ENCODE measurements around the gene VSNL1. TPM values are rescaled to one million over a fixed set of nuclear protein-coding genes. Genes with fewer than 3 reads are reported as not detected.
A peak's percentile ranks its signal among the peaks of the same experiment; 100 is the strongest.

Gene VSNL1
- total and polyA plus RNA-seq, 2 experiments from 2014 or later: 3.9 to 4.1 TPM

DNA sequence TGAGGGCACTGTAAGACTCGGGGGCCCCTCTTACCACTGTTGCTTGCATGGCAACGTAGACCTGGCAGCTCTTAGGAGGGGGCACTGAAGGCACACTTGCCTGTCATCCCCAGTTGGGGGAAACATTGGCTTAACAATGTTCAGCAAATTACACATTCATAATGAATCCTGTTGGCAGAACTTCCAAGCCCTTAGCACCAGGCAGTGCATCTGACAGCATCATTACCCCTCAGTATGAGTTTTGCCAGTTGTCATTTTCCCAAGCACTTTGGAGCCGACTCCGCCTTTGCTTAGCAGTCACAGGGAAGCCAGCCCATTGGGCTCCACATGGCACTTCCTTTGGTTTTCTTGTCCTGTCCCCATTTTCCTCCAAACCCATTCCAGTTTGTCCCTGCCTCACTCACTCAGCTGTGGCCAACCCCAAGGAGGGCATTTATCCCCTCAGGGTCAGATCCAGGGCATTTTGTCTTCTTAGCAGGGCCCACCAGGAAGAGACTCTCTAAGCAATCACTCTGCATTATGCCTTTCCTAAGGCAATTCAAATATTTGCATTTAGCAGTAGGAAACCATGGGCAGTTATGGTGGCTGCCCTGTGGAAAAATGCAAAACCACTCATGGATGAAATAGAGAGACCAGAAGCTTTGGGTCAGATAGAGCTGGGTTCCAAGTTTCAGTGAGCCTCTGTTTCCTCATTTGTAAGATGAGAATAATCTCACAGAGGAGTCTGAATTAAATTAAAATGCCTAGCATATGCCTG is 73.9 kb downstream of the VSNL1 start:
- no peaks in the 10 kb centered on the region for H3K9me3 ChIP-seq (ENCODE audit: low read depth)
- no peaks in the 10 kb centered on the region for H3K36me3 ChIP-seq
- no peak overlapping the region for H3K4me3 ChIP-seq
- no peak overlapping the region for H3K27ac ChIP-seq
- DNase-seq (ENCODE audit: low read depth in 1 of 2, low spot score in 1 of 2): no peak
- H3K27me3 ChIP-seq: no peaks in the 10 kb centered on the region
- TF ChIP-seq, protein P1, sequence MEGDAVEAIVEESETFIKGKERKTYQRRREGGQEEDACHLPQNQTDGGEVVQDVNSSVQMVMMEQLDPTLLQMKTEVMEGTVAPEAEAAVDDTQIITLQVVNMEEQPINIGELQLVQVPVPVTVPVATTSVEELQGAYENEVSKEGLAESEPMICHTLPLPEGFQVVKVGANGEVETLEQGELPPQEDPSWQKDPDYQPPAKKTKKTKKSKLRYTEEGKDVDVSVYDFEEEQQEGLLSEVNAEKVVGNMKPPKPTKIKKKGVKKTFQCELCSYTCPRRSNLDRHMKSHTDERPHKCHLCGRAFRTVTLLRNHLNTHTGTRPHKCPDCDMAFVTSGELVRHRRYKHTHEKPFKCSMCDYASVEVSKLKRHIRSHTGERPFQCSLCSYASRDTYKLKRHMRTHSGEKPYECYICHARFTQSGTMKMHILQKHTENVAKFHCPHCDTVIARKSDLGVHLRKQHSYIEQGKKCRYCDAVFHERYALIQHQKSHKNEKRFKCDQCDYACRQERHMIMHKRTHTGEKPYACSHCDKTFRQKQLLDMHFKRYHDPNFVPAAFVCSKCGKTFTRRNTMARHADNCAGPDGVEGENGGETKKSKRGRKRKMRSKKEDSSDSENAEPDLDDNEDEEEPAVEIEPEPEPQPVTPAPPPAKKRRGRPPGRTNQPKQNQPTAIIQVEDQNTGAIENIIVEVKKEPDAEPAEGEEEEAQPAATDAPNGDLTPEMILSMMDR (IDR thresholded peaks at IDR 0.05; ENCODE audit: low read depth, low read length): no peak
- H3K4me1 ChIP-seq (ENCODE audit: low read depth): peaks cover 15% of the 10 kb centered on the region

- H3K4me1 ChIP-seq (ENCODE audit: low read depth): peaks cover 8% of the 10 kb centered on the region
- no peaks in the 10 kb centered on the region for H3K9me3 ChIP-seq (ENCODE audit: low read depth)
- TF ChIP-seq, protein P1 (IDR thresholded peaks at IDR 0.05; ENCODE audit: low read depth, low read length): no peak
- no peaks in the 10 kb centered on the region for H3K27me3 ChIP-seq
- no peak for DNase-seq (ENCODE audit: low read depth in 1 of 2, low spot score in 1 of 2)
- H3K36me3 ChIP-seq: no peaks in the 10 kb centered on the region
- no peak overlapping the region for H3K27ac ChIP-seq
- no peak overlapping the region for H3K4me3 ChIP-seq
Measured at GRCh38 chr2:17615147-17615546, 74.7 kb downstream of the VSNL1 start.

DNA sequence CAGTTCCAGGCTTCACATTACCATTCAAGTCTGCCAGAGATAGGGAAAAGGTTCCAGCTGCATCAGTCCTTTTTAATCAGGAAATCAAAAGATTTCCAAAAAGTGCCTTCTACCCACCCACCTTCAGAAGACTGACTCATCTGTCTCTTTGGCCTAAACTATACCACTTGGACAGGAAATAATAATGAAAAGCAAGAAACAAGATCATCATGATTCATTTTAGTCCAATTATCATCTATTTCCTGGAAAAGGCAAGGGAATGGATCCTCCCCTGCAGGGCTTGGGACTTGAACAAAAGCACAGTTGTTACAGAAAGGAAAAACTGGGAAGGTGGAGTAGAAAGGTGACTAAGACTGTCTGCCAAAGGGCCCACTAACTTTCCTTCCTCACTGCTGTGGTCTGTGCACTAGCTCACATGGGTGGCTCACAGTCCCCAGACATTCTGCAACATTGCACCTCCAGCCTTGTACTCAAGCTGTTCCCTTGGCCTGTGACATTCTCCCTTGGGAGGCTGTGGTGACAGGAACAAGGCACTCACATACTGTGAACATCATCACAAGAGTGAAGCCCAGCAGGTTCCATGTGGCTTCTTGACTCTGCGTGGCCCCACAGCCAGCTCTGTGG is 75.3 kb downstream of the VSNL1 start:
- TF ChIP-seq, protein P1 (IDR thresholded peaks at IDR 0.05; ENCODE audit: low read depth, low read length): no peak
- Histone ChIP-seq H3K27me3 (no peaks in the 10 kb centered on the region), H3K4me3 (no peak overlapping the region), H3K9me3 (ENCODE audit: low read depth) (no peaks in the 10 kb centered on the region), H3K27ac (no peak overlapping the region), H3K4me1 (ENCODE audit: low read depth) (peaks cover 1% of the 10 kb centered on the region), H3K36me3 (no peaks in the 10 kb centered on the region)
- peak in 1 of 2 donors; percentile 55 for DNase-seq (ENCODE audit: low read depth in 1 of 2, low spot score in 1 of 2)

GRCh38 chr2:17616405-17616804 is 75.9 kb downstream of the VSNL1 start:
- H3K27ac ChIP-seq: no peak overlapping the region
- no peak for DNase-seq (ENCODE audit: low read depth in 1 of 2, low spot score in 1 of 2)
- H3K36me3 ChIP-seq: no peaks in the 10 kb centered on the region
- no peaks in the 10 kb centered on the region for H3K27me3 ChIP-seq
- H3K4me3 ChIP-seq: no peak overlapping the region
- TF ChIP-seq, protein P1 (IDR thresholded peaks at IDR 0.05; ENCODE audit: low read depth, low read length): no peak
- H3K4me1 ChIP-seq (ENCODE audit: low read depth): no peaks in the 10 kb centered on the region
- H3K9me3 ChIP-seq (ENCODE audit: low read depth): no peaks in the 10 kb centered on the region

GRCh38 chr2:17617516-17617915 is 77.0 kb downstream of the VSNL1 start:
- Histone ChIP-seq H3K4me3 (no peak overlapping the region), H3K27me3 (no peaks in the 10 kb centered on the region), H3K4me1 (ENCODE audit: low read depth) (no peaks in the 10 kb centered on the region), H3K27ac (no peak overlapping the region), H3K36me3 (no peaks in the 10 kb centered on the region), H3K9me3 (ENCODE audit: low read depth) (no peaks in the 10 kb centered on the region)
- TF ChIP-seq, protein P1 (IDR thresholded peaks at IDR 0.05; ENCODE audit: low read depth, low read length): no peak
- no peak for DNase-seq (ENCODE audit: low read depth in 1 of 2, low spot score in 1 of 2)

Data from cardiac muscle cell (in vitro differentiated cells and primary cell).